HCT116 (cell line): ENCODE data around the gene NLRC5. TPM values are rescaled to one million over a fixed set of nuclear protein-coding genes. Genes with fewer than 3 reads are reported as not detected.

Source experiments
- ATAC-seq: fragments of 200-7000 bp; cut with Tn5 transposase; 2 replicates; pipeline ENCODE4 v1.9.1; 2020; ENCODE audit warnings: mild to moderate bottlenecking, moderate library complexity
- BruUV-seq: library from RNA; stranded (reverse); fragments of 400-500 nt; replicated peaks from 2 replicates; lab custom pipeline; 2021; lab: Mats Ljungman, UMichigan
- CTCF ChIA-PET: fragments of 300-600 bp; sonication (Branson Sonifier 250); formaldehyde crosslinking; loops from one replicate; lab custom pipeline; 2021; ENCODE audit warnings: antibody characterized with exemption; lab: Charles Lee
- POLR2A ChIA-PET: fragments of 300-600, 350-600 bp; sonication (Branson Sonifier 250); formaldehyde crosslinking; loops from one replicate; lab custom pipeline; 2021; ENCODE audit warnings: antibody characterized with exemption; lab: Charles Lee
- RAD21 ChIA-PET, 2 experiments: fragments of 300-600 bp; sonication (Branson Sonifier 250); formaldehyde crosslinking; loops; one replicate each; lab custom pipeline; 2023; ENCODE audit warnings: low total read pairs in 2 of 2; ENCODE audit not compliant: uncharacterized antibody in 2 of 2, unreplicated experiment in 2 of 2, low non-redundant PET in 1 of 2; lab: Charles Lee
- DNase-seq: peaks from one replicate; pipeline ENCODE4 v3.0.0-alpha.2; 2010; ENCODE audit warnings: low read depth, low spot score
- H2AFZ ChIP-seq: fragments of 200-600 bp; shearing (Covaris generic), sonication (generic); 2 replicates; pipeline ENCODE4 v1.6.1; 2017; ENCODE audit warnings: low read depth, mixed run types, mixed read lengths, antibody characterized with exemption, low read length; ENCODE audit not compliant: poor library complexity, severe bottlenecking
- H3K27ac ChIP-seq: 2 replicates; pipeline ENCODE4 v1.5.1; 2012; ENCODE audit warnings: low read depth, low read length
- H3K27me3 ChIP-seq: fragments of 200-600 bp; sonication (generic); 2 replicates; pipeline ENCODE4 v1.6.1; 2016; ENCODE audit warnings: mixed run types, low read length, mixed read lengths; ENCODE audit not compliant: insufficient read depth
- H3K36me3 ChIP-seq, 2 experiments: fragments of 200-500 bp in 1 of 2; fragments of 200-600 bp in 1 of 2; sonication (Bioruptor generic) in 1 of 2; sonication (generic) in 1 of 2; 2 replicates each; pipeline versions ENCODE4 v1.5.1 to v1.6.1; 2014 to 2016; ENCODE audit warnings: low read length in 2 of 2, inconsistent platforms in 1 of 2, mixed read lengths in 1 of 2, mixed run types in 1 of 2; ENCODE audit not compliant: insufficient read depth in 2 of 2, control insufficient read depth in 1 of 2
- H3K4me1 ChIP-seq, 2 experiments: fragments of 200-600 bp in 1 of 2; sonication (generic) in 1 of 2; 2 replicates each; pipeline versions ENCODE4 v1.5.1 to v1.6.1; 2012 to 2017; ENCODE audit warnings: low read length in 2 of 2, inconsistent platforms in 1 of 2, mild to moderate bottlenecking in 1 of 2, mixed read lengths in 1 of 2, mixed run types in 1 of 2, moderate library complexity in 1 of 2; ENCODE audit not compliant: insufficient read depth in 2 of 2, control insufficient read depth in 1 of 2
- H3K4me2 ChIP-seq: fragments of 200-600 bp; sonication (generic); 2 replicates; pipeline ENCODE4 v1.6.1; 2017; ENCODE audit warnings: mixed run types, low read length, mixed read lengths
- H3K4me3 ChIP-seq, 2 experiments: fragments of 200-600 bp in 1 of 2; sonication (generic) in 1 of 2; replicated peaks in 1 of 2; 2 replicates each; pipeline ENCODE4 v1.5.1; 2011 to 2016; ENCODE audit warnings: low read length in 2 of 2, control low read depth in 1 of 2, low read depth in 1 of 2, mild to moderate bottlenecking in 1 of 2, mixed read lengths in 1 of 2, mixed run types in 1 of 2
- H3K79me2 ChIP-seq: fragments of 200-600 bp; sonication (generic); 2 replicates; pipeline ENCODE4 v1.6.1; 2017; ENCODE audit warnings: mild to moderate bottlenecking, mixed run types, low read length, moderate library complexity, mixed read lengths; ENCODE audit not compliant: insufficient read depth
- H3K9ac ChIP-seq: fragments of 200-600 bp; sonication (generic); 2 replicates; pipeline ENCODE4 v1.6.1; 2016; ENCODE audit warnings: low read length, mixed read lengths
- H3K9me2 ChIP-seq: fragments of 200-600 bp; sonication (generic), shearing (Covaris generic); 2 replicates; pipeline ENCODE4 v1.6.1; 2017; ENCODE audit warnings: mixed run types, mild to moderate bottlenecking, moderate library complexity; ENCODE audit not compliant: insufficient read depth
- H3K9me3 ChIP-seq, 2 experiments: fragments of 200-500 bp in 1 of 2; fragments of 200-600 bp in 1 of 2; sonication (Bioruptor generic) in 1 of 2; sonication (generic) in 1 of 2; 2 replicates each; pipeline ENCODE4 v1.6.1; 2014 to 2017; ENCODE audit warnings: low read length in 2 of 2, mixed read lengths in 2 of 2, inconsistent platforms in 1 of 2, low read depth in 1 of 2, mild to moderate bottlenecking in 1 of 2, mixed run types in 1 of 2, moderate library complexity in 1 of 2; ENCODE audit not compliant: control insufficient read depth in 1 of 2, insufficient read depth in 1 of 2
- H4K20me1 ChIP-seq: fragments of 200-600 bp; sonication (generic), shearing (Covaris generic); 2 replicates; pipeline ENCODE4 v1.6.1; 2017; ENCODE audit warnings: mixed run types, mild to moderate bottlenecking, moderate library complexity; ENCODE audit not compliant: insufficient read depth
- CBX3 ChIP-seq: IDR thresholded peaks from 2 replicates; pipeline ENCODE4 v1.6.1; 2012; ENCODE audit warnings: low read depth
- FOSL1 ChIP-seq: IDR thresholded peaks from 2 replicates; pipeline ENCODE4 v1.6.1; 2012; ENCODE audit warnings: low read depth
- POLR2A ChIP-seq: IDR thresholded peaks from 2 replicates; pipeline ENCODE4 v1.7.0; 2011; ENCODE audit warnings: borderline replicate concordance; ENCODE audit not compliant: insufficient read depth, insufficient read length; ENCODE audit errors: extremely low read depth
- SIN3A ChIP-seq: IDR thresholded peaks from 2 replicates; pipeline ENCODE4 v1.6.1; 2012; ENCODE audit warnings: low read depth
- SRF ChIP-seq: IDR thresholded peaks from 2 replicates; pipeline ENCODE4 v1.6.1; 2012; ENCODE audit warnings: low read depth
- TCF7L2 ChIP-seq: IDR thresholded peaks from 2 replicates; pipeline ENCODE4 v1.7.0; 2011; ENCODE audit warnings: borderline replicate concordance, inconsistent platforms; ENCODE audit not compliant: insufficient read depth, insufficient read length; ENCODE audit errors: extremely low read depth
- YY1 ChIP-seq: IDR thresholded peaks from 2 replicates; pipeline ENCODE4 v1.6.1; 2011; ENCODE audit warnings: low read length, low read depth, moderate library complexity, mild to moderate bottlenecking; ENCODE audit not compliant: insufficient replicate concordance; ENCODE audit errors: extremely low read depth
- ZFX ChIP-seq: fragments of 450-650 bp; IDR thresholded peaks from 2 replicates; pipeline ENCODE4 v1.6.1; 2017
- intact Hi-C: fragments of 100-400 bp; cut with micrococcal nuclease; formaldehyde crosslinking; loops from 2 replicates; pipeline ENCODE4 v1.10.0; 2022
- total RNA-seq: library from RNA; stranded (reverse); gene quantifications from one replicate; pipeline ENCODE4 v1.2.1, GENCODE V29; 2021; ENCODE audit not compliant: unreplicated experiment
- TF ChIP-seq, protein P1 (sequence below): IDR thresholded peaks from 2 replicates; pipeline ENCODE4 v1.6.1; 2011; ENCODE audit warnings: mild to moderate bottlenecking, low read length, moderate library complexity; ENCODE audit not compliant: insufficient replicate concordance; ENCODE audit errors: extremely low read depth

Gene NLRC5
- total RNA-seq, 1 experiment from 2014 or later, result 10.4 TPM

DNA sequence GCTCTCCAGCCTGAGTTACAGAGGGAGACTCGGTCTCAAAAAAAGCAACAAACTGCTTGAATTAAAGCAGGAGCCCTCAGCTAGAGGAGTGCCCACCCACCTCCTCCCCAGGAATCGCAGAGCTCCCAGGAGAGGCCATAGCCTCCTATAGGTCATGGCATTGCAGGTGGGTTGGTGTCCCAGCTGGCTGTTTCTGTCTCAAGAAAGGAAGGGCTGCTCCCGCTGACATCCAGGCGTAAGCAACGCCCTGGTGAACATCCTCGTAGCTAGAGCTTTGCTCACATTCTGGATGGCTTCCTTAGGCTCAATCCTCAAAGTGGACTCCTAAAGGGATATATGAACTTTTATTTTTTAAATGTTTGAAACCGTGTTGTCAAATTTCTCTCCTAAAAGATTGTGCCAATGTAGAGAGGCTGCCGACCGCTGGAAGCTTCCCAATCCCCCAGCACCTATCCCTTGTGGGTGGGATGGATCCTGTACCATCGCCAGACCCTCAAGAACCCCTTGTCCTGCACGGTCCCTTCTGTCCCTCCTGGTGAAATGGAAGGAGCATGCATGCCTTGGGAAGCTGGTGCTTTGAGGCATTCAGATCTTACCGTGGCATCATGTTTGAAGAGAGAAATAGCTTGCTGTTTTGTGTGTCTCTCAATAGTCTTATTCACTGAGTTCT is 5.9 kb downstream of the NLRC5 start:
- no peak overlapping the region for H2AFZ ChIP-seq
- H4K20me1 ChIP-seq, result no peaks in the 10 kb centered on the region
- no peaks in the 10 kb centered on the region for H3K9me3 ChIP-seq
- H3K4me2 ChIP-seq, result no peak overlapping the region
- H3K4me1 ChIP-seq, result peaks cover 4 to 14% of the 10 kb centered on the region in 2 experiments
- no peak overlapping the region for H3K9ac ChIP-seq
- no peaks in the 10 kb centered on the region for H3K27me3 ChIP-seq
- DNase-seq, result no peak
- RAD21 ChIA-PET, result no interaction called here
- CTCF ChIA-PET, result interaction anchor here (0.7 kb wide), 1 partner anchor 31 kb away, joined by 3 read pairs; no protein-coding TSS in a partner anchor
- ATAC-seq, result no peak
- no peaks in the 10 kb centered on the region for H3K9me2 ChIP-seq
- H3K27ac ChIP-seq, result no peak overlapping the region
- no TSS peak for BruUV-seq
- TF ChIP-seq CBX3 (no peak), SIN3A (no peak), YY1 (no peak), SRF (no peak), TCF7L2 (no peak), POLR2A (no peak), FOSL1 (no peak), ZFX (no peak)
- TF ChIP-seq, protein P1, sequence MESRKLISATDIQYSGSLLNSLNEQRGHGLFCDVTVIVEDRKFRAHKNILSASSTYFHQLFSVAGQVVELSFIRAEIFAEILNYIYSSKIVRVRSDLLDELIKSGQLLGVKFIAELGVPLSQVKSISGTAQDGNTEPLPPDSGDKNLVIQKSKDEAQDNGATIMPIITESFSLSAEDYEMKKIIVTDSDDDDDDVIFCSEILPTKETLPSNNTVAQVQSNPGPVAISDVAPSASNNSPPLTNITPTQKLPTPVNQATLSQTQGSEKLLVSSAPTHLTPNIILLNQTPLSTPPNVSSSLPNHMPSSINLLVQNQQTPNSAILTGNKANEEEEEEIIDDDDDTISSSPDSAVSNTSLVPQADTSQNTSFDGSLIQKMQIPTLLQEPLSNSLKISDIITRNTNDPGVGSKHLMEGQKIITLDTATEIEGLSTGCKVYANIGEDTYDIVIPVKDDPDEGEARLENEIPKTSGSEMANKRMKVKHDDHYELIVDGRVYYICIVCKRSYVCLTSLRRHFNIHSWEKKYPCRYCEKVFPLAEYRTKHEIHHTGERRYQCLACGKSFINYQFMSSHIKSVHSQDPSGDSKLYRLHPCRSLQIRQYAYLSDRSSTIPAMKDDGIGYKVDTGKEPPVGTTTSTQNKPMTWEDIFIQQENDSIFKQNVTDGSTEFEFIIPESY, result no peak
- no peaks in the 10 kb centered on the region for H3K79me2 ChIP-seq
- H3K36me3 ChIP-seq, result no peaks in the 10 kb centered on the region
- H3K4me3 ChIP-seq, result no peak overlapping the region
- intact Hi-C loops, result no loop called here
- POLR2A ChIA-PET, result no interaction called here
